Measurements from ENCODE around the gene PCK2.
A peak's percentile ranks its signal among the peaks of the same experiment; 100 is the strongest.

The PCK2 gene

DNA sequence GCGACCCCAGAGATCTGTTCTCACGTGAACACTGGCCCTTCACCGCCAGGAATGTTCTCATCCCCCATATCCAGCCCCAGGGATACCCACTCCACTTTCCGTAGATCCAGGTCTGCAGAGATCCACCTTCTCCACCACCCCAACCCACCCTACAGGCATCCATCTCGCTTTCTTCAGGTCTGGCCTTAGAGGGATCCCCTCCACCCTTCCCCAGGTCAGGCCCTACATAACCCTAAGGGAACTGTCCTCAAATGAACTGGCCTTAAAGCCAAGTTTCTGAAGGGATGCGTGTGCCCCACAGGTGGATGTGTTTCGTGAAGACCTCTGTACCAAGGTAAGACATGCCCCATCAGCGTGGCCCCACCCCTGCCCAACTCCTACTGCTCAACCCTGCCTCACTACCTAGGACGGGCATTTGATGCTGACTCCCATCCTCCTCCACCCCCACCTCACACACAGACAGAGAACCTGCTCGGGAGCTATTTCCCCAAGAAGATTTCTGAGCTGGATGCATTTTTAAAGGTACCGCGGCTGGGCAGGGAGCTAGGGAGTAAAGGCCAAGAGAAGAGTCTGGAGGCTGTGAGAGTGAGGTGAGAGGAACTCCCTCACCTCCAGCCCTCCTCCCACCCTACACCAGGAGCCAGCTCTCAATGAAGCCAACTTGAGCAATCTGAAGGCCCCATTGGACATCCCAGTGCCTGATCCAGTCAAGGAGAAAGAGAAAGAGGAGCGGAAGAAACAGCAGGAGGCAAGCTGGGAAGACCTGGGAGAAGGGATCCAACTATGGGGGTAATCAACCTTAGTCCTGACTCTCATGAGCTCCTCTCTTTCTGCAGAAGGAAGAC, 42.8 kb downstream of the PCK2 start:
- DNase-seq (ENCODE audit: low read depth in 2 of 2), result no peak

DNA sequence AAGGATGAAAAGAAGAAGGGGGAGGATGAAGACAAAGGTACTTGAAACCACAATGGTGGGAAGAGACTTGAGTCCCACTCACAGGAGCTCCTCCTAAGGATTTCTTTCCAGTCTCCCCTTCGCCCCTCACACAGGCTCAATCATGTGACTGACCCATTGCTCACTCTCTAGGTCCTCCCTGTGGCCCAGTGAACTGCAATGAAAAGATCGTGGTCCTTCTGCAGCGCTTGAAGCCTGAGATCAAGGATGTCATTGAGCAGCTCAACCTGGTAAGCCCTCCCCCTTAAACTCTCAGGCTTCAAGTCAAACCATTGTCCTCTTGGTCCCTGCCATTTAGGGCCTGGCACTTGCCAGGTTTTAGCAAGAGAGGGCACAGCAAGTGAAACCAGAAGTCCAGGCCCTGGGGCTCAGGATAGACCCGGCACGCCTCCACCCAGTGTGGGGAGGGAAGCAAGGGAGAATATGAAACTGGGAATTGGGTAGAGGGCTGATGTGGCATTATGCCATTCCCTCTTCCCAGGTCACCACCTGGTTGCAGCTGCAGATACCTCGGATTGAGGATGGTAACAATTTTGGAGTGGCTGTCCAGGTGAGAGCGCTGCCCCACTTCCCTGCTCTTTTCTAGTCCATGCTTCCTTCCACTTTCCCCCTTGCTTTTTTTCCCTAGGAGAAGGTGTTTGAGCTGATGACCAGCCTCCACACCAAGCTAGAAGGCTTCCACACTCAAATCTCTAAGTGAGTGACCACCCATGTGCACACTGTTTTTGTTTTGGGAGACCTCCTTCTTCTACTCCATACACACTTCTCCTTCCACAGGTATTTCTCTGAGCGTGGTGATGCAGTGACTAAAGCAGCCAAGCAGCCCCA, 43.7 kb downstream of the PCK2 start:
- DNase-seq (ENCODE audit: low read depth in 2 of 2), result no peak

GRCh38 chr14:24138396-24139271, 44.5 kb downstream of the PCK2 start:
- DNase-seq (ENCODE audit: low read depth in 2 of 2), result no peak

DNA sequence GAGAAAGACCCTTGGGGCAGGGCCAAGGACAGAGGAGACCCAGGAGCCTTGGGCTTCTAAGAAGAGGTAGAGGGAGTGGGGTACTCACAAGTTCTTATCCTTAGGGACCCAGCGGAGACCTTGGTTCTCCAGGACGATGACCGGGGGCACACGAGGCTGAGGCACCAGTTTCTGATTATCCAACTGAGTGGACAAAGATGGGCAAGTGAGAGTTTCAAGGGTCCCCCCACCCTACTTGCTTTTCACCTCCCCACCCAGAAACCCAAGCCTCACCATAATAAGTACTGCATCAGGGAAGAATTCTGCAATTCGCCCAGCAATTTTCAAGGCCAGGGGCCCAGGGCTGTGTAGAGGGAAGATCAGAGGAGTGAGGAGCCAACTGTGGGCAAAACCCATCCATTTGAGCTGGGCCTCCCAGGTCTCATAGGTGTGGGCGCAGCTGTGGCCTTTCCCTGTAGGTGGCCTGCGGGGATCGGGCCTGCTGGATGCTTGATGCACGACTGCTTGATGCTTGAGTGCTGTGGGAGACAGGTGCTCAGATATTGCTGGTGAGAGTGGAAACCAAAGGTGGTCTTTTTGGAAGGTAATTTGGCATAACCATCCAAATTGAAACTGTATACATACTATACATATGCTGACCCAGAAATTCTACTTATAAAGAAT, 45.3 kb downstream of the PCK2 start:
- no peak for DNase-seq (ENCODE audit: low read depth in 2 of 2)

DNA sequence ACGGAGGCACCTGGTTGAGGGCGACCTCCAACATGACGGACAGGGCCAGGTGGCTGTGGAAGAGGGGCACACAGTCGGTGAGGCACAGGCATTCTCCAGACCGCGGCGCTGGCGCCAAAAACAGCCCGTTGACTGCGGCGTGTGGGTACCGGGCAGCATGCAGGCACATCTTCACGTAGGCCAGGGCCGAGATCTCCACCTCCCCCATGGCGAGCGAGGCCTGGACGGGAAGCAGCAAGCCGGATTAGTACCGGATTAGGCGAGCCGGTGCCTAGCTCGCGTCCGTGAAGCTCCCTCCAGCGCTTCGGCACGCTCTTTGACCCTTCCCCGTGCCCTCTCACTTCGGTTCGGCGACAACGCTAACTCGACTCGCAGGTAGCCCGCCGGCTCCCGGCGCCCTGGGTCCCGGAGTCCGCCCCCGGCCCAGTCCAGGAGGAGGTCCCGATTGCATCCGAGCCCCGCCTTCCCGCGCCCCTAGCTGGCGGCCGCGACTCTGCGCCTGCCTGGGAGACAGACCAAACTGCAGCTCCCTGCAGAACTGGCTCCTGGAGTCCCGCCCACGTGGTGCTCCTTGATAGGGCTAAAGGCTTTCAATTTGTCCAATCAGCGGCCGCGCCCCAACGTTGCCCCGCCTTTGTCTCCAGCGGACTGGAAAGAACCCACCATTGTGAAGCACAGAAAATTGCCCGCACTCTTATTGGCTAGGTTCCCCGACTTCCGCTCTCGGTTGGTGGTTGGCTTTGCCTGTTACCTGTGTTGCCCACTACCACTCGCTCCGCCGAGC, 47.2 kb downstream of the PCK2 start, which contains the start of gene EMC9:
TSS of gene EMC9 (minus strand) at position 495 of the 784 bp plus-strand sequence. CDS start at position 208, 287 bp downstream.
- DNase-seq (ENCODE audit: low read depth in 2 of 2), result peak; percentile 99

GRCh38 chr14:24143511-24143910, 49.4 kb downstream of the PCK2 start:
- DNase-seq (ENCODE audit: low read depth in 2 of 2), result no peak

GRCh38 chr14:24144451-24144850, 50.3 kb downstream of the PCK2 start:
- no peak for DNase-seq (ENCODE audit: low read depth in 2 of 2)

DNA sequence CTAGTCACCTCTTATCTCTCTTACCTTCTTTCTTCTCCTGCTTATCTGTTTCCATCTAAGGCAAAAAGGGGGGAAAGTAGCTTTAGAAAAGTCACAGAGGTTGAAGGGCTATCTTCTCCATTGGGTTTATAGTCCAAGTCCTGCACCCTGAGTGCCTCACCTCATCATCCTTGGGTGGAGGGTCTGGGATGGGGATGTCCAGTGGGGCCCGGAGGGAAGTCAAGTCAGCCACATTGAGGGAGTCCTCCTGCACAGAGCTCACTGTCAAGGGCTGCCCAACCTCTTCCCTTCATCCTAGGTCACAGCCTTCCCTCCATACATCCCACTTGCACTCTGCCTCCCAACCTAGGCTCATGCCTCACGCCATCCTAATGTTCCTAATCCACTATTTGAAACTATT, 51.1 kb downstream of the PCK2 start:
- DNase-seq (ENCODE audit: low read depth in 2 of 2), result no peak

DNA sequence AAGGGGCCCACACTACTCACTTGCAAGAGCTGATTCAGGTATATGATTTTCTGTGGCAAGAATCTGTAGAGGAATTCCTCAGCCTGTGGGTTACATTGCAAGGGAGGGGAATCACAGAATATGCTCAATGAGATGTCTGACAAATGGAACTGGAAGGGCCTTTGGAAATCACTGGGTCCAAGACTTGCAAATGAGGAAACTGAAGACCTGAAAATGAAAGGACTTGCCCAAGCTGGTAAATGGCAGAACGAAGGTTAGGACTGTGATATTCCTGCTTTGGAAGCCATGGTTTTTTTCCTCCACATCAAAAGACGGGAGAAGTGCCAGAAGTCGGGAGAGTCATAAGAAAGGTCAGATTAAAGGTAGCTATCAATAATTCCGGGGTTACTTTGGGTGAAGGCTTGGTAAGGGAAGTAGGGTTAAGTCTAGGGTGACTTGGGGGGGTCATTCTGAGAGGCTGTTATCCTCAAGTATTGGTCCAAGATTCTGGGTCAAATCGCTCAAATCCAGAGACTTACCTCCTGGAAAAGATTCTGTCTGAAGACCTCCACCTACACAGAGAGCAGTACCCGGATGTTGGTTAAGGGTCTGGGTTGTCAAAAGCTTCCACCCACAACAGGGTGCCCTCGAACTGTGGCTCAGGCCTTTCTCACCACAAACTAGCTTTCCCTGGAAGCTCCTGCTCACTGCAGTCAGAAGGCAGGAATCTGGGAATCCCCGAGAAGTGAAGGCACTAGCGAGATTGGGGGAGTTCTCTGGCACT, 51.8 kb downstream of the PCK2 start:
- no peak for DNase-seq (ENCODE audit: low read depth in 2 of 2)

GRCh38 chr14:24146453-24146977, 52.4 kb downstream of the PCK2 start, which contains the start of gene PSME2:
PSME2 (minus strand) TSS chr14:24146610; CDS start chr14:24146581, 29 bp downstream.
- peak; percentile 92 to 94 for DNase-seq (ENCODE audit: low read depth in 2 of 2)

GRCh38 chr14:24146978-24147760, 53.1 kb downstream of the PCK2 start, which contains the start of gene RNF31:
RNF31 (plus strand) TSS chr14:24147498; CDS start chr14:24147699, 201 bp downstream.
- DNase-seq (ENCODE audit: low read depth in 2 of 2), result peak; percentile 95

- no peak for DNase-seq (ENCODE audit: low read depth in 2 of 2)
Measured at GRCh38 chr14:24147761-24148428, 53.8 kb downstream of the PCK2 start.

DNA sequence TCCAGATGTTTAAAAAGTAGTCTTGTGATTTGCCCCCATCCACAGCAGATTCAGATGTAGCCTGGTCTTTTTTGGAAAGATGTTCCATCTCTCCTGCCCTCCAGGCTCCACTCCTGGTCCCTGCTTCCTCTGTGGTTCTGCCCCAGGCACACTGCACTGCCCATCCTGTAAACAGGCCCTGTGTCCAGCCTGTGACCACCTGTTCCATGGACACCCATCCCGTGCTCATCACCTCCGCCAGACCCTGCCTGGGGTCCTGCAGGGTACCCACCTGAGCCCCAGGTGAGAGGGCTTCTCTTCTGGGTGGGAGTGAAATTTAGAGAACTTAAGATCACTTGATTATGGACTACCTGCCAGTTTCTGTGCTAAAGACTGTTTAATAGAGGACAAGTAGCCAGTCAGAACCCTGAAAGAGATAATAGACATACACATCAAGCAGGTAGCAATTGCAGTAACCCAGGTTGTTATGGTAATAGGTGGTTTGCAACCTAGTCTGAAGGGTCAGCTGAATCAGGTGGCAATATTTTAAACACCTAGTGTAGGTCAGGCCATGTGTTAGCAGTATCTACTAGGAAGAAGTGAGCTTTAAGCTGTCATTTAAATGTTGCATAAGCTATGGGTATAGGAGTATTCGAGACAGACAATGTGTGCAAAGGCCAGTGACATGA, 55.3 kb downstream of the PCK2 start:
- no peak for DNase-seq (ENCODE audit: low read depth in 2 of 2)

GRCh38 chr14:24150061-24150460, 56.0 kb downstream of the PCK2 start:
- no peak for DNase-seq (ENCODE audit: low read depth in 2 of 2)

- no peak for DNase-seq (ENCODE audit: low read depth in 2 of 2)
Measured at GRCh38 chr14:24150567-24150966, 56.5 kb downstream of the PCK2 start.

- DNase-seq (ENCODE audit: low read depth in 2 of 2), result no peak
Measured at GRCh38 chr14:24150993-24151392, 56.9 kb downstream of the PCK2 start.

- DNase-seq (ENCODE audit: low read depth in 2 of 2), result no peak
Measured at GRCh38 chr14:24151404-24152080, 57.4 kb downstream of the PCK2 start.

Data from fibroblast of skin of left quadriceps (primary cell).